ENCODE results near the gene MUTYH.

- TF ChIP-seq, protein P1, sequence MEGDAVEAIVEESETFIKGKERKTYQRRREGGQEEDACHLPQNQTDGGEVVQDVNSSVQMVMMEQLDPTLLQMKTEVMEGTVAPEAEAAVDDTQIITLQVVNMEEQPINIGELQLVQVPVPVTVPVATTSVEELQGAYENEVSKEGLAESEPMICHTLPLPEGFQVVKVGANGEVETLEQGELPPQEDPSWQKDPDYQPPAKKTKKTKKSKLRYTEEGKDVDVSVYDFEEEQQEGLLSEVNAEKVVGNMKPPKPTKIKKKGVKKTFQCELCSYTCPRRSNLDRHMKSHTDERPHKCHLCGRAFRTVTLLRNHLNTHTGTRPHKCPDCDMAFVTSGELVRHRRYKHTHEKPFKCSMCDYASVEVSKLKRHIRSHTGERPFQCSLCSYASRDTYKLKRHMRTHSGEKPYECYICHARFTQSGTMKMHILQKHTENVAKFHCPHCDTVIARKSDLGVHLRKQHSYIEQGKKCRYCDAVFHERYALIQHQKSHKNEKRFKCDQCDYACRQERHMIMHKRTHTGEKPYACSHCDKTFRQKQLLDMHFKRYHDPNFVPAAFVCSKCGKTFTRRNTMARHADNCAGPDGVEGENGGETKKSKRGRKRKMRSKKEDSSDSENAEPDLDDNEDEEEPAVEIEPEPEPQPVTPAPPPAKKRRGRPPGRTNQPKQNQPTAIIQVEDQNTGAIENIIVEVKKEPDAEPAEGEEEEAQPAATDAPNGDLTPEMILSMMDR (IDR thresholded peaks at IDR 0.05): no peak
- TF ChIP-seq POLR2A (IDR thresholded peaks at IDR 0.05): no peak
These were observed 6.2 kb upstream of the MUTYH start for GRCh38 chr1:45346473-45346872.

Data from uterus (tissue), 2 donors.